ENCODE results near the gene TECTA.

DNA sequence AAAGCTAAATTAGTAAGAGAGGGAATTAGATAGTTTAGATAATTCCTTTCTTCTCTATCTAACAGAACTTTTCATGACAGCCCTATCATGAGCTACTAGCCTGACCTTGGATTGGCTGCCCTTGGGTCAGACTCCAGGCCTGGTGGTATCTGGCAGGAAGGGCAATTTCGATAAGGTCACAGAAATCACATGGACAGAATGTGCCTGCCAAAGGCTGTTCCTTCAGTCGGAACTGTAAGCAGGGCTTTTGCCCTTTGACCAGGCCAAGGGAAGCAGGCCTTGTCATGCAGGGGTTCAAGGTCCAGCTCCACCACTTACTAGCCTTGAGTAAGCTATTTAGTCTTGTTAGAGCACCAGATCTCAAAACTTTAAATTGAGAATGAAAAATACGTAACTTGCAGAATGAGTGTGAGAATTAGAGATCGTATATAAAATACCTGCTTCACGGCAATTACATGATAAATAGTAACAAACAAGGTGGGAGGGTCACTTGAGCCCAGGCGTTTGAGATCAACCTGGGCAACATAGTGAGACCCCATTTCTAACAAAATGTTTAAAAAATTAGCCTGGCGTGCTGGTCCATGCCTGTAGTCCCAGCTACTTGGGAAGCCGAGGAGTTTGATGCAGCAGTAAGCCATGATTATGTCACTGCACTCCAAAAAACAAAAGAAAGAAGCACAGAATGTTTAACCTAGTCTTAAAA, 130.7 kb downstream of the TECTA start:
- TF ChIP-seq POLR2A (IDR thresholded peaks at IDR 0.05), result no peak
- TF ChIP-seq, protein P1, sequence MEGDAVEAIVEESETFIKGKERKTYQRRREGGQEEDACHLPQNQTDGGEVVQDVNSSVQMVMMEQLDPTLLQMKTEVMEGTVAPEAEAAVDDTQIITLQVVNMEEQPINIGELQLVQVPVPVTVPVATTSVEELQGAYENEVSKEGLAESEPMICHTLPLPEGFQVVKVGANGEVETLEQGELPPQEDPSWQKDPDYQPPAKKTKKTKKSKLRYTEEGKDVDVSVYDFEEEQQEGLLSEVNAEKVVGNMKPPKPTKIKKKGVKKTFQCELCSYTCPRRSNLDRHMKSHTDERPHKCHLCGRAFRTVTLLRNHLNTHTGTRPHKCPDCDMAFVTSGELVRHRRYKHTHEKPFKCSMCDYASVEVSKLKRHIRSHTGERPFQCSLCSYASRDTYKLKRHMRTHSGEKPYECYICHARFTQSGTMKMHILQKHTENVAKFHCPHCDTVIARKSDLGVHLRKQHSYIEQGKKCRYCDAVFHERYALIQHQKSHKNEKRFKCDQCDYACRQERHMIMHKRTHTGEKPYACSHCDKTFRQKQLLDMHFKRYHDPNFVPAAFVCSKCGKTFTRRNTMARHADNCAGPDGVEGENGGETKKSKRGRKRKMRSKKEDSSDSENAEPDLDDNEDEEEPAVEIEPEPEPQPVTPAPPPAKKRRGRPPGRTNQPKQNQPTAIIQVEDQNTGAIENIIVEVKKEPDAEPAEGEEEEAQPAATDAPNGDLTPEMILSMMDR (IDR thresholded peaks at IDR 0.05), result no peak
